Panc1 (cell line): ENCODE measurements around the gene SUPT3H. TPM values are rescaled to one million over a fixed set of nuclear protein-coding genes. Genes with fewer than 3 reads are reported as not detected.

Experiments
- ATAC-seq: fragments of 200-7000 bp; cut with Tn5 transposase; 2 replicates; pipeline ENCODE4 v1.9.1; 2020; ENCODE audit warnings: mild to moderate bottlenecking, moderate library complexity
- BruUV-seq: library from RNA; stranded (reverse); fragments of 400-500 nt; replicated peaks from 2 replicates; lab custom pipeline; 2021; lab: Mats Ljungman, UMichigan
- CTCF ChIA-PET: fragments of 300-600 bp; sonication (Branson Sonifier 250); formaldehyde crosslinking; loops from one replicate; lab custom pipeline; 2022; ENCODE audit warnings: antibody characterized with exemption; lab: Charles Lee
- POLR2A ChIA-PET: fragments of 300-600 bp; sonication (Branson Sonifier 250); formaldehyde crosslinking; loops from one replicate; lab custom pipeline; 2022; ENCODE audit warnings: antibody characterized with exemption; lab: Charles Lee
- DNase-seq: peaks from one replicate; pipeline ENCODE4 v3.0.0-alpha.2; 2010; ENCODE audit warnings: low read depth, low spot score
- H3K27ac ChIP-seq: 2 replicates; pipeline ENCODE4 v1.5.1; 2011; ENCODE audit warnings: mild to moderate bottlenecking, low read length, inconsistent platforms
- H3K27me3 ChIP-seq: fragments of 200-500 bp; sonication (Bioruptor generic); 2 replicates; pipeline ENCODE4 v1.6.0; 2014; ENCODE audit warnings: low read length, inconsistent platforms; ENCODE audit not compliant: control insufficient read depth, insufficient read depth
- H3K36me3 ChIP-seq: fragments of 200-500 bp; sonication (Bioruptor generic); 2 replicates; pipeline ENCODE4 v1.5.1; 2014; ENCODE audit warnings: inconsistent platforms, mild to moderate bottlenecking, low read length, moderate library complexity; ENCODE audit not compliant: control insufficient read depth, insufficient read depth
- H3K4me1 ChIP-seq: 2 replicates; pipeline ENCODE4 v1.5.1; 2011; ENCODE audit warnings: inconsistent platforms, mild to moderate bottlenecking, low read length, moderate library complexity; ENCODE audit not compliant: control insufficient read depth, insufficient read depth
- H3K4me3 ChIP-seq, 2 experiments: 2 replicates each; pipeline ENCODE4 v1.5.1; 2011 to 2012; ENCODE audit warnings: low read depth in 2 of 2, low read length in 2 of 2, mild to moderate bottlenecking in 2 of 2, inconsistent platforms in 1 of 2, moderate library complexity in 1 of 2
- H3K9me3 ChIP-seq: fragments of 200-500 bp; sonication (Bioruptor generic); 2 replicates; pipeline ENCODE4 v1.5.1; 2014; ENCODE audit warnings: low read depth, mild to moderate bottlenecking, inconsistent platforms, low read length, moderate library complexity; ENCODE audit not compliant: control insufficient read depth, insufficient read depth
- POLR2AphosphoS5 ChIP-seq: IDR thresholded peaks from 2 replicates; pipeline ENCODE4 v1.6.1; 2012; ENCODE audit warnings: mild to moderate bottlenecking, low read depth, low read length, moderate library complexity
- SIN3A ChIP-seq: IDR thresholded peaks from 2 replicates; pipeline ENCODE4 v1.6.1; 2012; ENCODE audit warnings: low read depth, mild to moderate bottlenecking, low read length, moderate library complexity, borderline replicate concordance; ENCODE audit not compliant: insufficient read depth
- TCF7L2 ChIP-seq: IDR thresholded peaks from 2 replicates; pipeline ENCODE4 v1.6.1; 2011; ENCODE audit warnings: mild to moderate bottlenecking, low read depth, low read length, inconsistent platforms
- in situ Hi-C: cut with HindIII; loops from 2 replicates; pipeline ENCODE4 v1.10.0; 2016; ENCODE audit warnings: low sequenced_read_pairs, low pct_unique_long_range_greater_than_20kb
- intact Hi-C: fragments of 100-400 bp; cut with micrococcal nuclease; formaldehyde crosslinking; loops from one replicate; pipeline ENCODE4 v1.10.0; 2022; ENCODE audit not compliant: unreplicated experiment
- total RNA-seq: library from RNA; stranded (reverse); gene quantifications from one replicate; pipeline ENCODE4 v1.2.1, GENCODE V29; 2021; ENCODE audit not compliant: unreplicated experiment
- TF ChIP-seq, protein P1 (sequence below), 2 experiments: IDR thresholded peaks; 2 replicates each; pipeline ENCODE4 v1.6.1; 2011 to 2012; ENCODE audit warnings: low read depth in 2 of 2, control low read depth in 1 of 2, low read length in 1 of 2, mild to moderate bottlenecking in 1 of 2, moderate library complexity in 1 of 2; ENCODE audit not compliant: insufficient read depth in 1 of 2
- TF ChIP-seq, protein P2 (sequence below): fragments of 450-650 bp; IDR thresholded peaks from 2 replicates; pipeline ENCODE4 v1.5.1; 2017; ENCODE audit warnings: mild to moderate bottlenecking

The SUPT3H gene
- total RNA-seq, 1 experiment from 2014 or later, result 11.0 TPM

DNA sequence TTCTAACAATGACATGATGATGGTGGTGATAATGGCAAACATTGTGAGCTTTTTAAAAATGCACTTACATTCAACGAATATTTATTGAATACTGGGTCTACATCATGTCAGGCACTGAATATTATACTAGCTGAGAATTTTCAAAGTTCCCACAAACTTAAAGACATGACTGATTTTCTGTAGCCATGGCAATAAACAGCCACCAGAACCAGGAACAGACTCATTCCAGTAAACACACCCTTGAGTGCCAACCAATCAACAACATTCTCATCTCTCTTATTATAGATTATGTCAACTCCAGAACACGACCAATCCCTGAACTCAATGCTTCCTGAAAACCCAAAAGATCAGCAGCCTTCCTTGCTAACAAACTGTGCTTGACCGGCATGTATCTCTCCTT is 262.0 kb downstream of the SUPT3H start:
- H3K27ac ChIP-seq, result no peak overlapping the region
- H3K9me3 ChIP-seq, result no peaks in the 10 kb centered on the region
- no peak overlapping the region for H3K4me3 ChIP-seq
- DNase-seq (no peak), ATAC-seq (no peak)
- no peak for TF ChIP-seq SIN3A
- TF ChIP-seq, protein P1, sequence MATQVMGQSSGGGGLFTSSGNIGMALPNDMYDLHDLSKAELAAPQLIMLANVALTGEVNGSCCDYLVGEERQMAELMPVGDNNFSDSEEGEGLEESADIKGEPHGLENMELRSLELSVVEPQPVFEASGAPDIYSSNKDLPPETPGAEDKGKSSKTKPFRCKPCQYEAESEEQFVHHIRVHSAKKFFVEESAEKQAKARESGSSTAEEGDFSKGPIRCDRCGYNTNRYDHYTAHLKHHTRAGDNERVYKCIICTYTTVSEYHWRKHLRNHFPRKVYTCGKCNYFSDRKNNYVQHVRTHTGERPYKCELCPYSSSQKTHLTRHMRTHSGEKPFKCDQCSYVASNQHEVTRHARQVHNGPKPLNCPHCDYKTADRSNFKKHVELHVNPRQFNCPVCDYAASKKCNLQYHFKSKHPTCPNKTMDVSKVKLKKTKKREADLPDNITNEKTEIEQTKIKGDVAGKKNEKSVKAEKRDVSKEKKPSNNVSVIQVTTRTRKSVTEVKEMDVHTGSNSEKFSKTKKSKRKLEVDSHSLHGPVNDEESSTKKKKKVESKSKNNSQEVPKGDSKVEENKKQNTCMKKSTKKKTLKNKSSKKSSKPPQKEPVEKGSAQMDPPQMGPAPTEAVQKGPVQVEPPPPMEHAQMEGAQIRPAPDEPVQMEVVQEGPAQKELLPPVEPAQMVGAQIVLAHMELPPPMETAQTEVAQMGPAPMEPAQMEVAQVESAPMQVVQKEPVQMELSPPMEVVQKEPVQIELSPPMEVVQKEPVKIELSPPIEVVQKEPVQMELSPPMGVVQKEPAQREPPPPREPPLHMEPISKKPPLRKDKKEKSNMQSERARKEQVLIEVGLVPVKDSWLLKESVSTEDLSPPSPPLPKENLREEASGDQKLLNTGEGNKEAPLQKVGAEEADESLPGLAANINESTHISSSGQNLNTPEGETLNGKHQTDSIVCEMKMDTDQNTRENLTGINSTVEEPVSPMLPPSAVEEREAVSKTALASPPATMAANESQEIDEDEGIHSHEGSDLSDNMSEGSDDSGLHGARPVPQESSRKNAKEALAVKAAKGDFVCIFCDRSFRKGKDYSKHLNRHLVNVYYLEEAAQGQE (IDR thresholded peaks at IDR 0.05; ENCODE audit: insufficient read depth in 1 of 2, low read depth in 2 of 2, low read length in 1 of 2), result no peak
- TF ChIP-seq TCF7L2, result no peak
- TF ChIP-seq, protein P2, sequence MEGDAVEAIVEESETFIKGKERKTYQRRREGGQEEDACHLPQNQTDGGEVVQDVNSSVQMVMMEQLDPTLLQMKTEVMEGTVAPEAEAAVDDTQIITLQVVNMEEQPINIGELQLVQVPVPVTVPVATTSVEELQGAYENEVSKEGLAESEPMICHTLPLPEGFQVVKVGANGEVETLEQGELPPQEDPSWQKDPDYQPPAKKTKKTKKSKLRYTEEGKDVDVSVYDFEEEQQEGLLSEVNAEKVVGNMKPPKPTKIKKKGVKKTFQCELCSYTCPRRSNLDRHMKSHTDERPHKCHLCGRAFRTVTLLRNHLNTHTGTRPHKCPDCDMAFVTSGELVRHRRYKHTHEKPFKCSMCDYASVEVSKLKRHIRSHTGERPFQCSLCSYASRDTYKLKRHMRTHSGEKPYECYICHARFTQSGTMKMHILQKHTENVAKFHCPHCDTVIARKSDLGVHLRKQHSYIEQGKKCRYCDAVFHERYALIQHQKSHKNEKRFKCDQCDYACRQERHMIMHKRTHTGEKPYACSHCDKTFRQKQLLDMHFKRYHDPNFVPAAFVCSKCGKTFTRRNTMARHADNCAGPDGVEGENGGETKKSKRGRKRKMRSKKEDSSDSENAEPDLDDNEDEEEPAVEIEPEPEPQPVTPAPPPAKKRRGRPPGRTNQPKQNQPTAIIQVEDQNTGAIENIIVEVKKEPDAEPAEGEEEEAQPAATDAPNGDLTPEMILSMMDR, result no peak
- no peak for TF ChIP-seq POLR2AphosphoS5
- BruUV-seq, result no TSS peak
- intact Hi-C loops (no loop called here), in situ Hi-C loops (no loop called here)
- ChIA-PET POLR2A (no interaction called here), CTCF (no interaction called here)
- no peaks in the 10 kb centered on the region; the same call in 1 of the 2 replicates for H3K4me1 ChIP-seq
- no peaks in the 10 kb centered on the region for H3K36me3 ChIP-seq
- H3K27me3 ChIP-seq, result no peaks in the 10 kb centered on the region

DNA sequence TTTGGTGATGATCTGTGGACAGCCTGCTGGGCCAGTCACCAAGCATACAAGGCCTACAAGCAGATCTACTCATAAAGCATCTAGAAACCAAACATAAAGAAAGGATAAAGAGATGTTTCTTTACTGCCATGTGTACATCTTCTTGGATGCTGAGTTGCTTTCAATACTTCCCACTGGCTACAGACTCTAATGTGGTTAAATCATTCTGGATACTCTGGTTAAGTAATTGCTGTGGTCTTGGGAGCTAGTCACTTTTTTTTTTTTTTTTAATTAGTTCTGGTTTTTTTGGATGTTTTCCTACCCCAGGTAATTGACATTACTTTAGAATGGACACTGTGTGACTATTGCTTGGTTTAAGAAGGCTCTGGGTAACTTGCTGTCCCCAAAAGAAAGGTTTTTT is 265.0 kb downstream of the SUPT3H start:
- BruUV-seq, result no TSS peak
- Histone ChIP-seq H3K27ac (no peak overlapping the region), H3K36me3 (no peaks in the 10 kb centered on the region), H3K9me3 (no peaks in the 10 kb centered on the region), H3K27me3 (no peaks in the 10 kb centered on the region), H3K4me3 (no peak overlapping the region), H3K4me1 (no peaks in the 10 kb centered on the region; the same call in 1 of the 2 replicates)
- in situ Hi-C loops (no loop called here), intact Hi-C loops (no loop called here)
- TF ChIP-seq, protein P1 (IDR thresholded peaks at IDR 0.05; ENCODE audit: insufficient read depth in 1 of 2, low read depth in 2 of 2, low read length in 1 of 2), result no peak
- TF ChIP-seq POLR2AphosphoS5, result no peak
- TF ChIP-seq TCF7L2, result no peak
- TF ChIP-seq, protein P2, result no peak
- TF ChIP-seq SIN3A, result no peak
- ATAC-seq (no peak), DNase-seq (no peak)
- ChIA-PET POLR2A (no interaction called here), CTCF (no interaction called here)
